CD8-positive, alpha-beta memory T cell (primary cell): ENCODE data around the gene RPS2. TPM values are rescaled to one million over a fixed set of nuclear protein-coding genes. Genes with fewer than 3 reads are reported as not detected.

Experiments
- CTCF ChIA-PET: fragments of 350-600 bp; sonication (Branson Sonifier 250); formaldehyde crosslinking; loops from one replicate; lab custom pipeline; 2021; ENCODE audit warnings: antibody characterized with exemption; lab: Charles Lee
- POLR2A ChIA-PET: fragments of 350-600 bp; sonication (Branson Sonifier 250); formaldehyde crosslinking; loops from one replicate; lab custom pipeline; 2021; ENCODE audit warnings: antibody characterized with exemption; lab: Charles Lee
- DNase-seq, 5 donors: peaks; one replicate each; pipeline versions ENCODE4 v3.0.0 to v3.0.0-alpha.2; 2020 to 2022; ENCODE audit warnings: mixed read lengths in 1 of 5
- H3K27ac ChIP-seq: one replicate; pipeline ENCODE4 v1.7.0; 2013; ENCODE audit warnings: low read depth, mild to moderate bottlenecking, low read length, moderate library complexity
- H3K27me3 ChIP-seq: 2 replicates; pipeline ENCODE4 v1.7.0; 2013; ENCODE audit warnings: low read length, mild to moderate bottlenecking; ENCODE audit not compliant: insufficient read depth, poor library complexity, severe bottlenecking
- H3K36me3 ChIP-seq: 2 replicates; pipeline ENCODE4 v1.7.0; 2013; ENCODE audit warnings: mild to moderate bottlenecking, low read length, moderate library complexity; ENCODE audit not compliant: insufficient read depth
- H3K4me1 ChIP-seq: 2 replicates; pipeline ENCODE4 v1.7.0; 2013; ENCODE audit warnings: mild to moderate bottlenecking, low read length, moderate library complexity; ENCODE audit not compliant: insufficient read depth
- H3K4me3 ChIP-seq: 2 replicates; pipeline ENCODE4 v1.7.0; 2013; ENCODE audit warnings: mild to moderate bottlenecking, low read length
- H3K9me3 ChIP-seq: 2 replicates; pipeline ENCODE4 v1.7.0; 2013; ENCODE audit warnings: mild to moderate bottlenecking, low read length
- H3K27ac Mint-ChIP-seq, 8 donors: one replicate each; pipeline ENCODE4 v1.8.0; 2020 to 2021; ENCODE audit warnings: mixed read lengths in 8 of 8, mild to moderate bottlenecking in 6 of 8, inconsistent platforms in 3 of 8, moderate library complexity in 3 of 8
- H3K27me3 Mint-ChIP-seq, 2 donors: one replicate each; pipeline ENCODE4 v1.8.0; 2020 to 2021; ENCODE audit warnings: mixed read lengths in 2 of 2, mild to moderate bottlenecking in 1 of 2, moderate library complexity in 1 of 2
- H3K36me3 Mint-ChIP-seq, 3 donors: one replicate each; pipeline ENCODE4 v1.8.0; 2020 to 2021; ENCODE audit warnings: mixed read lengths in 3 of 3, inconsistent platforms in 1 of 3, mild to moderate bottlenecking in 1 of 3
- H3K4me1 Mint-ChIP-seq, 3 donors: one replicate each; pipeline ENCODE4 v1.8.0; 2020 to 2021; ENCODE audit warnings: mixed read lengths in 3 of 3, inconsistent platforms in 1 of 3, mild to moderate bottlenecking in 1 of 3
- H3K4me3 Mint-ChIP-seq, 7 donors: one replicate each; pipeline ENCODE4 v1.8.0; 2020 to 2021; ENCODE audit warnings: mixed read lengths in 7 of 7, mild to moderate bottlenecking in 6 of 7, moderate library complexity in 4 of 7, inconsistent platforms in 2 of 7
- H3K9me3 Mint-ChIP-seq, 5 donors: one replicate each; pipeline ENCODE4 v1.8.0; 2020 to 2022; ENCODE audit warnings: mixed read lengths in 5 of 5, mild to moderate bottlenecking in 3 of 5, moderate library complexity in 2 of 5, inconsistent platforms in 1 of 5
- polyA plus RNA-seq: library from polyadenylated mRNA; unstranded; fragments of 300-500 nt; fragmentation: Illumina TruSeq; gene quantifications from one replicate; pipeline ENCODE4 v1.2.3, GENCODE V29; 2021
- total RNA-seq, 2 experiments: library from RNA; stranded (reverse); gene quantifications; one replicate each; pipeline ENCODE4 v1.2.3, GENCODE V29; 2021

The RPS2 gene
- total and polyA plus RNA-seq, 3 experiments from 2014 or later, result 5,023 to 5,213 (median 5,049) TPM

DNA sequence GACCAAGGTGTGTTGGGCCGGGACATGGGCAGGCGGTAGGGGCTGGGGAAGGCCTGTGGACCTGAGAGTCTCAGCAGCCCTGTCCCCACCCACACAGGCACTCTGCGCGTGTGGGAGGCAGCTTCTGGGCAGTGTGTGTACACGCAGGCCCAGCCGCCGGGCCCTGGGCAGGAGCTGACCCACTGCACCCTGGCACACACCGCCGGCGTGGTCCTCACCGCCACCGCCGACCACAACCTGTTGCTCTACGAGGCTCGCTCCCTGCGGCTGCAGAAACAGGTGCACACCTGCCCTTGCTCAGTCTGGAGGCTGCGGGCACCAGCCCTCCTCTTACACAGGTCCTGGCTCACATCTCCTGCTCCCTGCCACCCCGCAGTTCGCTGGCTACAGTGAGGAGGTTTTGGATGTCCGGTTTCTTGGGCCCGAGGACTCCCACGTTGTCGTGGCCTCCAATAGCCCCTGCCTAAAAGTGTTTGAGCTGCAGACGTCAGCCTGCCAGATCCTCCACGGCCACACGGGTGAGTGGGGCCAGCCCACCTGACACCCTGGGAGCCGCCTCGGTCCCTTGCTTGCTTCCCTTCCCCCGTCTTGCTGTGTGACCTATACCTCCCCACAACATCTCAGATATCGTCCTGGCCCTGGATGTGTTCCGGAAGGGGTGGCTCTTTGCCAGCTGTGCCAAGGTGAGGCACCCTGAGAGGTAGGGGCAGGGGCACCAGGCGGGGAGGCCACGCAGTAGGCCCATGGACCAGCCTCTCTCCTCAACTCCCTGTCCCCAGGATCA, 11.0 kb upstream of the RPS2 start:
- Histone ChIP-seq H3K4me1 (peaks cover 17% of the 10 kb centered on the region), H3K27ac (no peak overlapping the region), H3K27me3 (peaks cover 3% of the 10 kb centered on the region), H3K9me3 (no peaks in the 10 kb centered on the region), H3K36me3 (peaks cover 20% of the 10 kb centered on the region), H3K4me3 (no peak overlapping the region)
- peak overlapping the region in 1 of 7 donors; percentile 56 for H3K4me3 Mint-ChIP-seq
- H3K36me3 Mint-ChIP-seq, result peaks cover 0 to 57% (median 2%) of the 10 kb centered on the region in 3 donors
- H3K27ac Mint-ChIP-seq, result no peak overlapping the region
- CTCF ChIA-PET, result no interaction called here
- H3K27me3 Mint-ChIP-seq, result peaks cover 3 to 9% of the 10 kb centered on the region in 2 donors
- no peak for DNase-seq
- POLR2A ChIA-PET, result interaction anchor here (0.8 kb wide), 1 partner anchor 11 kb away, joined by 3 read pairs; the partner anchor contains the start of gene RPS2
- peaks cover 0 to 5% (median 0%) of the 10 kb centered on the region in 5 donors for H3K9me3 Mint-ChIP-seq
- H3K4me1 Mint-ChIP-seq, result peaks cover 17 to 20% (median 19%) of the 10 kb centered on the region in 3 donors

DNA sequence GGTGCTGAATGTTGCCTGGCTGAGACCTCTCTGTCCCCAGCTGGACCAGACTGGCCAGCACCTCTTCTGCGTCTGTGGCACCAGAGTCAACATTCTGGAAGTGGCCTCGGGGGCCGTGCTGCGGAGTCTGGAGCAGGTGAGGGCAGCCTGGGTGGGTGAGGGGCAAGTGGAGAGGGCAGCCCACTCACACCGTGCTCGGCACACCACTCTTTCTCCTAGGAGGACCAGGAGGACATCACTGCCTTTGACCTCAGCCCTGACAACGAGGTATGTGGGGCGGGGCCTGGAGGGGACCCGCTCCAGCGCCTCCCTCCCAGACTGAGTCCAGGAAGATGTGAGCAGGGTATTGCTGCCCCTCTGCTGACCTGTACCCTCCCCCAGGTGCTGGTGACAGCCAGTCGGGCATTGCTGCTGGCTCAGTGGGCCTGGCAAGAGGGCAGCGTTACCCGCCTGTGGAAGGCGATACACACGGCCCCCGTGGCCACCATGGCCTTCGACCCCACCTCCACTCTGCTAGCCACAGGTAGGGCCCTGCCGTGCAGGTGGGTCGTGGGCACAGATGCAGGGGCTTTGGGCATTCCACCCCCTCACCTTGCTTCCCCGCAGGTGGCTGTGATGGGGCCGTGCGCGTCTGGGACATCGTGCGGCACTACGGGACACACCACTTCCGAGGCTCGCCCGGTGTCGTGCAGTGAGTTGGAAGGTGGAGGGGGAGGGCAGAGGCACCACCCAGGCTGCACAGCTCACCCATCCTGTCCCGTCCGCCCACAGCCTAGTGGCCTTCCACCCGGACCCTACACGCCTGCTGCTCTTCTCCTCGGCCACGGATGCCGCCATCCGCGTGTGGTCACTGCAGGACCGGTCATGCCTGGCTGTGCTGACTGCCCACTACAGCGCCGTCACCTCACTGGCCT, 9.8 kb upstream of the RPS2 start:
- peaks cover 0 to 57% (median 2%) of the 10 kb centered on the region in 3 donors for H3K36me3 Mint-ChIP-seq

DNA sequence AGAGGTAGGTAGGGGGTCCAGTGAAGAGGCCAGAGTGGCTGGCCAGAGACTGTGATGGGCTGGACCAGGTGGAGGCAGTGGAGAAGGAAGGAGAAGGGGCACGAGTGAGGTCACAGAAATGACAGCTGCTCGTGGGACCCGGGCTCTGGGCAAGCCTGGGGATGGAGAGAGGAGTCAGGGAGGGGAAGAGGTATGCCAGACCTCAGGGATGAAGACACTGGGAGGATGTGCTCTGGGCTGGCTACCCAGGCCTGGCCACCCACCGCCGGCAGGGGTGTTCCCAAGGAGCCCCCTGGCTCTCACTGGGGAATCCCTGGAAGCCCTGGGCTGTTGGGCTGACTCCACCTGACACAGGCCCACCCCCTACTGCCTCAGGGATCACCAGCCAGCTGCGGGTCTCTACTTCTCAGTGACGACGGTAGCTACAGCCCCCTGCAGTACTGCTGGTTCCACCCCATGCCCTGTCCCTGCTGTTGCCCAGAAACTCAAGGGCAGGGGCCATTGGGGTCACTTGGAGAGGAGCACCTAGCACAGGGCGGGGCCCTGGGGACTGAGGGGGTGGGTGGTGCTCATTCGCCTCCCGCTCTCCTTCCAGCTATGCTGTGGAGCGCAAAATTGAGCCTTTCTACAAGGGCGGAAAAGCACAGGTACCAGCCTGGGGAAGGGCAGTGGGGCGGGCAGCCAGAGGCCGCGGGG, 9.0 kb upstream of the RPS2 start:
- H3K4me1 Mint-ChIP-seq, result peaks cover 17 to 20% (median 19%) of the 10 kb centered on the region in 3 donors
- H3K27ac ChIP-seq, result no peak overlapping the region
- no peak overlapping the region for H3K27ac Mint-ChIP-seq
- peaks cover 0 to 5% of the 10 kb centered on the region in 2 donors for H3K27me3 Mint-ChIP-seq
- peak overlapping the region in 5 of 7 donors; percentile 12 to 93 (median 52) for H3K4me3 Mint-ChIP-seq
- peaks cover 0 to 5% (median 0%) of the 10 kb centered on the region in 5 donors for H3K9me3 Mint-ChIP-seq
- H3K36me3 ChIP-seq, result peaks cover 20% of the 10 kb centered on the region
- peaks cover 17% of the 10 kb centered on the region for H3K4me1 ChIP-seq
- no peaks in the 10 kb centered on the region for H3K27me3 ChIP-seq
- POLR2A ChIA-PET, result interaction anchor here (0.6 to 1.2 kb wide), 2 partner anchors 9 to 13 kb away, joined by 3 to 6 read pairs; partner anchors contain the start of gene RPS2
- no peak for DNase-seq
- no peak overlapping the region for H3K4me3 ChIP-seq
- CTCF ChIA-PET, result interaction anchor here (0.7 to 1.0 kb wide), 2 partner anchors 13 to 31 kb away, joined by 3 read pairs; no protein-coding TSS in a partner anchor
- H3K9me3 ChIP-seq, result no peaks in the 10 kb centered on the region
- peaks cover 0 to 56% (median 2%) of the 10 kb centered on the region in 3 donors for H3K36me3 Mint-ChIP-seq

More for the DNA sequence above, 9.8 kb upstream of the RPS2 start:
- H3K4me3 ChIP-seq, result no peak overlapping the region
- POLR2A ChIA-PET, result interaction anchor here (0.8 kb wide), 1 partner anchor 10 kb away, joined by 3 read pairs; the partner anchor contains the start of gene RPS2
- H3K27ac ChIP-seq, result no peak overlapping the region
- Mint-ChIP-seq H3K4me1 (peaks cover 17 to 20% (median 19%) of the 10 kb centered on the region in 3 donors), H3K27ac (no peak overlapping the region), H3K4me3 (peak overlapping the region in 4 of 7 donors; percentile 12 to 74 (median 32)), H3K9me3 (peaks cover 0 to 5% (median 0%) of the 10 kb centered on the region in 5 donors), H3K27me3 (peaks cover under 1 to 5% of the 10 kb centered on the region in 2 donors)
- H3K27me3 ChIP-seq, result no peaks in the 10 kb centered on the region
- no peaks in the 10 kb centered on the region for H3K9me3 ChIP-seq
- DNase-seq, result no peak
- peaks cover 17% of the 10 kb centered on the region for H3K4me1 ChIP-seq
- peaks cover 20% of the 10 kb centered on the region for H3K36me3 ChIP-seq
- CTCF ChIA-PET, result interaction anchor here (0.7 kb wide), 1 partner anchor 30 kb away, joined by 3 read pairs; no protein-coding TSS in a partner anchor

DNA sequence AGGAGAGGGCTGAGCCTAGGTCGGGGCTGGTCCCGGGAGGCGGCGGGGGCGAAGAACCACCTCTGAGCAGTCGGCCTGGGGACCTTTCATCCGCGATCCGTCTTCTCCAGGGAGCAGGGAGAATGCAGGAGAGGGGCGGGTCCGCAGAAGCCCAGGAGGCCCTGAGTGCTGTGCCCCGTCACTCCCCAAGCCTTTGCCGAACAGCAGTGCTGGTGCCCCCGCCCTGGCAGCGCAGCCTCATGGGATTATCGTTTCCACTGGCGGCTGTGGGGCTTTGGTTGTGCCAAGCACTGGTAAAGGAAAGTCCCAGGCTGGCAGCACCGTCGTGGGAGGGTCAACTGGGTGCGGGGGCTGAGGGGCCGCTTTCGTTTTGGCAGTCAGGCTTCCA, 7.9 kb upstream of the RPS2 start:
- no peaks in the 10 kb centered on the region for H3K9me3 ChIP-seq
- POLR2A ChIA-PET, result interaction anchor here (1.2 to 1.7 kb wide), 8 partner anchors 8 to 190 kb away, joined by 3 to 17 read pairs (median 9); partner anchors contain the start of genes GFER, NDUFB10, NUBP2 and RPS2
- peaks cover 0 to 5% of the 10 kb centered on the region in 2 donors for H3K27me3 Mint-ChIP-seq

DNA sequence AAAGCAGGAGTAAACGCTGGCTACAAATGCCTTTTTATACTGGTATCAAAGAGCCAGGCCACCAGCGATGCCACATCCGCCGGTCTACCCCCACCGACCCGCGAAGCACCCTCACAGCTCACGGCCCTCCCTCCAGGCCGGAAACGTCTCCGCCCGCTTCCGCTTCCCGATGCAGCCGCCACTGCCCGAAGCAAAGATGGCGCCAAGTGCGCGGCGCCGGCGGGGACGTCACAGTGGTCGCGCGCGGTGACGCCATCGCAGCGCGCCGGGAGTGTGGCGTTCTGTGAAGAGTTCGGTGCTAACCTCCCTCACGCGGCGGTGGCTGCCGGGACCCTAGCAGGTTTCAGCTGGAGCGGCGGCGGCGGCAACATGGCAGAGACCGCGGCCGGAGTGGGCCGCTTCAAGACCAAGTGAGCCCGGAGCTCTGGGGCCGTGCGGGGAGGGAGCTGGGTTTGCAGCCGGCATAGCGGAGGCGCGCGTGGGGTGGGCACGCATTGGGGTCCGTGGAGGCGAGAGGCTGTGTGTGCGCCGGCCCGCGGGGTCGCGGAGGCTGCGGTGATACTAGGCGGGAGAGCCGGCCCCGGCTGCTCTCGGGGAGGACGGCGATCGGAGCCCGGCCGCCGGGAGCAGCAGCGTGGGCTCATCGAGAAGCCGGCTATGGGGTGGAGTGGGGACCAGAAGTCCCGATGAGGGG, 7.3 kb upstream of the RPS2 start, which contains the start of gene TBL3:
TBL3 (plus strand) TSS at position 258 of the 694 bp plus-strand sequence; CDS start at position 370, 112 bp downstream.
- ChIA-PET CTCF (interaction anchor here (0.6 to 1.6 kb wide), 8 partner anchors 8 to 167 kb away, joined by 3 to 5 read pairs (median 4); partner anchors contain the start of gene NDUFB10), POLR2A (interaction anchor here (0.6 to 1.7 kb wide), 11 partner anchors 8 to 1157 kb away, joined by 3 to 17 read pairs (median 5); partner anchors contain the start of genes GFER, NDUFB10, NUBP2 and PGP)
- H3K4me3 ChIP-seq, result peak within 1 kb of the TSS; percentile 66
- peak; percentile 95 to 98 (median 97) for DNase-seq
- H3K27ac ChIP-seq, result peak within 1 kb of the TSS; percentile 83
- peaks cover 20% of the 10 kb centered on the region for H3K36me3 ChIP-seq
- H3K4me1 ChIP-seq, result peaks cover 17% of the 10 kb centered on the region
- no peaks in the 10 kb centered on the region for H3K27me3 ChIP-seq
- H3K9me3 Mint-ChIP-seq, result peaks cover 0 to 5% (median 0%) of the 10 kb centered on the region in 5 donors
- peak within 1 kb of the TSS; percentile 96 to 99 (median 98) for H3K27ac Mint-ChIP-seq
- H3K36me3 Mint-ChIP-seq, result peaks cover 0 to 41% (median 2%) of the 10 kb centered on the region in 3 donors
- no peaks in the 10 kb centered on the region for H3K9me3 ChIP-seq
- peaks cover 17 to 20% (median 19%) of the 10 kb centered on the region in 3 donors for H3K4me1 Mint-ChIP-seq
- H3K27me3 Mint-ChIP-seq, result peaks cover 0 to 5% of the 10 kb centered on the region in 2 donors
- peak within 1 kb of the TSS; percentile 89 to 97 (median 93) for H3K4me3 Mint-ChIP-seq

More for the DNA sequence above, 7.9 kb upstream of the RPS2 start:
- peaks cover 17 to 20% (median 19%) of the 10 kb centered on the region in 3 donors for H3K4me1 Mint-ChIP-seq
- H3K36me3 Mint-ChIP-seq, result peaks cover 0 to 45% (median 2%) of the 10 kb centered on the region in 3 donors
- H3K27ac ChIP-seq, result peak overlapping the region; percentile 83
- H3K27me3 ChIP-seq, result no peaks in the 10 kb centered on the region
- peak overlapping the region; percentile 66 for H3K4me3 ChIP-seq
- peaks cover 0 to 5% (median 0%) of the 10 kb centered on the region in 5 donors for H3K9me3 Mint-ChIP-seq
- H3K4me3 Mint-ChIP-seq, result peak overlapping the region; percentile 89 to 97 (median 93)
- H3K4me1 ChIP-seq, result peaks cover 17% of the 10 kb centered on the region
- DNase-seq, result no peak
- CTCF ChIA-PET, result interaction anchor here (0.9 to 1.6 kb wide), 5 partner anchors 9 to 32 kb away, joined by 3 to 5 read pairs (median 4); partner anchors contain the start of gene NDUFB10
- H3K36me3 ChIP-seq, result peaks cover 20% of the 10 kb centered on the region
- peak overlapping the region in 6 of 8 donors; percentile 66 to 97 (median 76) for H3K27ac Mint-ChIP-seq

DNA sequence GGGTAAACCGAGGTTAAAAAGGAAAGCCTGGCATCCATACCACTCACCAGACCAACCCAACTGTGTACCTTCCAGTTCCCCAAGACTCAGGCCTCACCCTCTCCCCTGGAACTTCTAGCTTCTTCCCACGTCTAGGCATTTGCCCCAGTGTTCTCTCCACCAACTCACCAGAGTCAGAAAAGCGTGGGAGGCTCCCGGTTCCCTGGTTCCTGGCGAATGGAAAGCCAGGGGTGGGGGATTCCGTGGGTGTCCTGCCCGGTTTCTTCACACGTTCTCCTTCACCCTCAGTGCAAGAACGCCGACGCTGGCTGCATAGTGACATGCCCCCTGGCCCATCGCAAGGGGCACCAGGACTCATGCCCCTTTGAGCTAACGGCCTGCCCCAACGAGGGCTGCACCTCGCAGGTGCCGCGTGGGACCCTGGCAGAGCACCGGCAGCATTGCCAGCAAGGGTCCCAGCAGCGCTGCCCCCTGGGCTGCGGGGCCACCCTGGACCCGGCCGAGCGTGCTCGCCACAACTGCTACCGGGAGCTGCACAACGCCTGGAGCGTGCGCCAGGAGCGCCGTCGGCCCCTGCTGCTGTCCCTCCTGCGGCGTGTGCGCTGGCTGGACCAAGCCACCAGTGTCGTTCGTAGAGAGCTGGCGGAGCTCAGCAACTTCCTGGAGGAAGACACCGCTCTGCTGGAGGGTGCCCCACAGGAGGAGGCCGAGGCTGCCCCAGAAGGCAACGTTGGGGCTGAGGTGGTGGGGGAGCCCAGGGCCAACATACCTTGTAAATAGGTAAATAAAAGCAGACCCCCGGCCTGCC, 3.7 kb upstream of the RPS2 start:
- peak overlapping the region in 3 of 8 donors; percentile 21 to 68 (median 46) for H3K27ac Mint-ChIP-seq
- ChIA-PET POLR2A (no interaction called here), CTCF (interaction anchor here (1.7 kb wide), 2 partner anchors 9 to 39 kb away, joined by 3 to 4 read pairs; partner anchors contain the start of gene NDUFB10)
- DNase-seq, result no peak
- H3K27ac ChIP-seq, result no peak overlapping the region
- H3K4me1 ChIP-seq, result peaks cover 33% of the 10 kb centered on the region
- H3K27me3 Mint-ChIP-seq, result peaks cover 0 to 5% of the 10 kb centered on the region in 2 donors
- peaks cover 0 to 5% (median 0%) of the 10 kb centered on the region in 5 donors for H3K9me3 Mint-ChIP-seq
- no peaks in the 10 kb centered on the region for H3K27me3 ChIP-seq
- H3K36me3 Mint-ChIP-seq, result peaks cover 0 to 28% (median 2%) of the 10 kb centered on the region in 3 donors
- H3K36me3 ChIP-seq, result peaks cover 4% of the 10 kb centered on the region
- H3K4me3 Mint-ChIP-seq, result peak overlapping the region in 2 of 7 donors; percentile 23 to 82
- no peaks in the 10 kb centered on the region for H3K9me3 ChIP-seq
- H3K4me1 Mint-ChIP-seq, result peaks cover 32 to 37% (median 35%) of the 10 kb centered on the region in 3 donors
- H3K4me3 ChIP-seq, result no peak overlapping the region
